HG03354 (cell line): Measurements from ENCODE around the gene NT5C1B.

ENCODE experiments used
- ATAC-seq: cut with Tn5 transposase; IDR thresholded peaks from one replicate; pipeline ENCODE4 v1.9.1; 2021; ENCODE audit warnings: mild to moderate bottlenecking; ENCODE audit not compliant: unreplicated experiment, poor library complexity, severe bottlenecking

Gene NT5C1B

GRCh38 chr2:18602298-18602697 is 12.9 kb upstream of the NT5C1B start:
- no peak for ATAC-seq

- ATAC-seq = no peak
These were observed 10.9 kb upstream of the NT5C1B start for GRCh38 chr2:18600255-18600613.

GRCh38 chr2:18599509-18600254 is 10.3 kb upstream of the NT5C1B start:
- ATAC-seq = no peak

- ATAC-seq = no peak
These were observed 9.6 kb upstream of the NT5C1B start for GRCh38 chr2:18598848-18599484.

GRCh38 chr2:18597618-18598017 is 8.2 kb upstream of the NT5C1B start:
- no peak for ATAC-seq

DNA sequence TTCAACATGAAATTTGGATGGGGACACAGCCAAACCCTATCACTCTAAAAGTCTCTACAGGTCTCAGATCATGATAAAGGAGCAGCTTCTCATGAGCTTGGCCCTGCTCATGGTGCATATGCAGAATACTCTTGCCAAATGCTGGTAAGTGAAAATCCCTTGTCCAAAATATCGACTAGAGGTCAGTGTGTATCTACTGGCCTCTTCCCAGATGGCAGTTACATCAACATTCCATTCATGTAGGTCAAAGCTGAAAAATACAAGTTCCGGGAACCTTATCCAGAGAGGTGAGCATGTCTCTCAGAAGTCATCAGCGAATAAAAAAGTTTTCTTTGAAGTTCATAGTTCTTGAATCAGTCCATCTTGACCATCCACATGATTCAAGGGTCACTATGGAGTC is 7.6 kb upstream of the NT5C1B start:
- ATAC-seq = no peak

DNA sequence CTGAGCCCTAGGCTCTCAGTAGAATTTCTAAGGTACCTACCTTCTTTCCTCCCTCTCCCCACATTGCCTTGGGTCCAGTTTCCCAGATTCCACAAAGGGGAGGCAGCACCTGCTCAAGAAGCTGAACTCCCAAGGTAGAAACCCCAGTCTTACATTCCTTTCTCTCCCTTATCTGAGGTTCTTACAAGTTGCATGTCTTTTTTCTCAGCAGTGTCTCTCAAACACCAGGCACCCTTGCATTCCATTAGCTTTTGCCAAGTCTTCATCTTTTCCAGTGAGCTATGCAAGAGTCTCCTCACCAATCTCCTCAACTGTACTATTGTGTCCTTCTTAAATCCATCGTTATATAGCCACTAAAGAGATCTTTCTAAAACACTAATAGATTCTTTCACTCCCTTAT is 4.1 kb upstream of the NT5C1B start:
- no peak for ATAC-seq

- no peak for ATAC-seq
These were observed 3.0 kb upstream of the NT5C1B start for GRCh38 chr2:18592372-18592771.

- ATAC-seq = no peak
These were observed 567 bp downstream of the NT5C1B start for GRCh38 chr2:18588802-18589201.

- ATAC-seq = no peak
These were observed 1.3 kb downstream of the NT5C1B start for GRCh38 chr2:18588049-18588448.

DNA sequence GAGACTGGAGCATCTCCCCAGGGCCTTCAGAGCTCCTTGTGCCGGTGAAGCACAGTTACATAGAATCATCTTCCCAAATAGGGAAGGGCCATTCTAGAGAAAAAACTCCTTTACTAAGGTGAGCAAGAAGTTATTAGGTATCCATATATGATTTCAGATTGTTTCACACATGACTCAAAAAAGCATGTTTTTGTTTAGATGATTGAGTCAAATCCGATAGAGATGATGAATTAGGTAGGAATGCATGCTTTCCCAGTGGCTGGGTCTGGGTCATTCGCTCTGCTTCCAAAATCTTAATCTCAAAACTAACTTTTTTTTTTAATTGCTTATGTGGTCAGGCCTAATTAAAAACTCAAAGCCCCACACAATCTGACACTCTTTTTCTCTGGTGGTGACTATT is 3.8 kb downstream of the NT5C1B start:
- ATAC-seq = no peak

- ATAC-seq = no peak
These were observed 4.8 kb downstream of the NT5C1B start for GRCh38 chr2:18584608-18584954.

DNA sequence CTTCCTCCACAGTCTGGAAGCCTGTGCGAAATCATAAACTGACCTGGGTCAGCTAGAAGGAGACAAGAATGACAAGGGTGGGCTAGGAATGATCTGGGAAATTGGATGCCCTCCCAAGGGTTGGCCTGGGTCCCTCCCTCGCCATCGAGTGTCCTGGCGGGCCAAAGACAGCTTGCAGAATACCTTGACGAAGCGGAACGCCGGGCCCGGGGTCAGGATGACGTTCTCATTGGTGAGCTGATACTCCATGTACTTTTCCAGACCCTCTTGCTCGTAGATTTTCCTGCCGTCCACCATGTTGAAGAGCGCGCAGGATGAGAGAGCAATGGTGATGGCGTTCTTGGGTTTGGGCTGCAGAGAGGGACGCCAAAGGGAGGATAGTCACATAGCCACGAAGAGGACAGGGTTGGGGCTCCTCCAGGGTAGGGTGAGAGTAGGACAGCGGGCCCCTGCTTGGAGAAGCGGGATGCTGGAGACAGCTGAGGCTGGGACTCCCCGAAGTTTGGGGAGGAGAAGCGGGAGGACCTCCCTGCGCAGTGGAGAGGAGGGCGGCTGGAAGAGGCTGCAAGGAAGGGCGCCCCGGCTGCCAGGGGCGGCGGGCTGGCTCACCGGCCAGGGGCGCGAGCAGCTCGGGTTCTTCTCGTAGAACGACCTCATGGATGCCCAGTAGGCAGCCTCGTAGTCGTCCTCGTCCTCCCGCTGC is 5.3 kb downstream of the NT5C1B start:
- no peak for ATAC-seq

DNA sequence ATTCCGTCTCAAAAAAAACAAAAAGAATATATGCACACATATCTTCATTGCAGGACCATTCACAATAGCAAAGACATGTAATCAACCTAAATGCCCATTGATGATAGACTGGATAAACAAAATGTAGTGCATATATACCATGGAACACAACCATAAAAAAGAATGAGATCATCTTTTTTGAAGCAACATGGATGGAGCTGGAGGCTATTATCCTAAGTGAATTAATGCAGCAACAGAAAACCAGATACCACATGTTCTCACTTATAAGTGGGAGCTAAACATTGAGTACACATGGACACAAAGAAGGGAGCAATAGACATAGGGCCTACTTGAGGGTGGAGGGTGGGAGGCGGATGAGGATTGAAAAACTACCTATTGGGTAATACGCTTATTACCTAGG is 8.8 kb downstream of the NT5C1B start:
- ATAC-seq = no peak

DNA sequence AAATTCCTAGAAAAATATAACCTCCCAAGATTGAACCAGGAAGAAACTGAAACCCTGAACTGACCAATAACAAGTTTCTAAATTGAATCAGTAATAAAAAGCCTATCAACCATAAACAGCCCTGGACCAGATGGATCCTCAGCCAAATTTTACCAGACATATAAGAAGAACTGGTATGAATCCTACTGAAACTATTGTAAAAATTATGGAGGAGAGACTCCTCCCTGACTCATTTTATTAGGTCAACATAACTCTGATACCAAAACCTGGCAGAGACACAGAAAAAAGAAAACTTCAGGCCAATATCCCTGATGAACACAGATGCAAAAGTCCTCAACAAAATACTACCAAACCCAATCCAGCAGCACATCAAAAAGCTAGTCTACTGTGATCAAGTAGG is 11.3 kb downstream of the NT5C1B start:
- no peak for ATAC-seq

- ATAC-seq = no peak
These were observed 23.1 kb downstream of the NT5C1B start for GRCh38 chr2:18566145-18566769.

DNA sequence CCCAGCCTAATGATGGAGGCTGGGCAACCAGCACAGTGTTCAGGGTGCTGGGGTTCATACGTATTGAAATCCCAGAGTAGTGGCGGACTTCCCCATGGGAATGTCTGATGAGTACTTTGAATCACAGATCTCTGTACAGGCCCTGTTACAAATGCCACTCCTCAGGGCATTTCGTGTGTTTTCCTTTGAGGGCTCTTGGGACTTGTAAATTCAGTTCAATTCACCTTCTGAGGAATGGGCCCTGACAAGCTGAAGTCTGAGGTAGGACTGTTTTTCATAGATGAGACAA is 28.6 kb downstream of the NT5C1B start:
- no peak for ATAC-seq

DNA sequence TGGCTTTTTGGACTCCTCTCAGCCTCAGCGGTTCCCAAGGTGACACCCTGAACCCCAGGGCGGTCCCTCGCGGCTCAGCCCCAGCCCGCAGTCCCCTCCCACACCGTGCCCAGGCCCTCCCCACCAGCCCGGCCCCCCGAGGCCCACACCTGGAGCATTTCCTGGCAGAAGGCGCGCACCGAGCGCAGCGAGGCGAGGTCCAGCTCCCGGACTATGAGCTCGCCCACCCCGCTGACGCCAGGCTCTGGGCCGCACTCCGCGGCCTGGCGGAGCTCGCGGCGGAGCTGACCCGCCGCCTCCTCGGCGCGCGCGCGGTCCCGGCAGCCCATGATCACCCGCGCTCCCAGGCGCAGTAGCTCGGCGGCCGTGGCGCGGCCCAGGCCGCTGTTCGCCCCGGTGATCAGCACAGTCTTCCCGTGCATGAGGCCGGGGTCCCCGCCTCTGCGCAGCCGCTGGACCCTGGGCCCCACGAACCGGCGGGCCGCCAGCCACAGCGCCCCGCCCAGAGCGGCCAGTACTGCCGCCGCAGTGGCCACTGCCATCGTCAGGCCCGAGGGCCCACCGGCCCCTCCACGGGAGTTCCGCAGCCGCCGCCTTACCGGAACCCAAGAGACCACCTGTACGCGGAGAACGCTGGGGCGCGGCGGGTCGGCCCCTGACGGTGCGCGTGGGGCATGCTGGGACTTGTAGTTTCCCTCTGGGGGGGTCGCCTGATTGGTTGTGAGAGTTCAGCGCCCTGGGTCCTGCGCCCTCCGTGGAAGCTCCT is 29.2 kb downstream of the NT5C1B start, which contains the start of gene RDH14:
Gene RDH14, minus strand, starts transcription at position 623 of the 766 bp plus-strand sequence. Its CDS starts 81 bp downstream, at position 542.
- ATAC-seq = peak; percentile 96

- ATAC-seq = peak; percentile 7
These were observed 29.8 kb downstream of the NT5C1B start for GRCh38 chr2:18559531-18560030.

DNA sequence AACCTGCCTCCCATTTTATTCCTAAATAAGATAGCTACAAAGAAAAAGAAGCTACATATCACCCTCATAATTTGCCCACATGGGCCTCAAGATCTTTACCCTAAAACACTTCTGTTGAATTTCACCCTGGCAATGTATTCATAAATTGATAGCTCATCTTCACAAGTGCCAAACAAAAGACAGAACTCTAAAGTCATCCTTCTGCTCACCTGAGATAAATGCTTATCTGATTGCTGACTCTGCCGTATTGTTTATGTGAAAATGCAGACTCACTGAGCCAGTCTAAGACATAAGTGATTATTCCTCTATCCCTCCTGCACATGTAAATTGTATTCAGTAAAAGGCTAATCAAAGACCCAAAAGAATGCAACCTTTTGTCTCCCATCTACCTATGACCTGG is 30.9 kb downstream of the NT5C1B start:
- no peak for ATAC-seq
